HG02678 (cell line): ENCODE data around the gene ARL8B.
"Not testable (repeated sequence)": the region's sequence is repeated elsewhere in the genome, so short reads cannot be mapped to it uniquely, and the experiment has no call there.

Experiments
- ATAC-seq: cut with Tn5 transposase; IDR thresholded peaks from one replicate; pipeline ENCODE4 v1.9.1; 2021; ENCODE audit warnings: mild to moderate bottlenecking, moderate library complexity; ENCODE audit not compliant: unreplicated experiment

Gene ARL8B

GRCh38 chr3:5144316-5144994 lies 22.4 kb downstream of the ARL8B start:
- ATAC-seq = no peak

DNA sequence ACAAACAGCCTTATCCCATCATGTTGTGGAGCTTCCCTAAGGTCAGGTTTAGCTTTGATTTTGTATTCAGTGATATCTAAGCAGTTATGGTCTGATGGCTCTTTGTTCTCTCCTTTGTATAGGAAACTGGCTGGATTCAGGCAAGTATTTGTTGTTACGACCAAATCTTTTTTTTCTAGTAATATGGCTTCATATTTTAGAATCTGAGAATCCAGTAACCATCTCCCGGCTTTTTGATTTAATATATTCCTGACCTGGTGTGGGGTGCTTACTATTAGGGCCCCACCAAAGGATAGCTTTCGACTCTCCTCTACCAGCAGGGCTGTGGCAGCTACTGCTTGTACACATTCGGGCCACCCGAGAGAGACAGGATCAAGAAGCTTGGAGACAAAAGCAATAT lies 23.0 kb downstream of the ARL8B start:
- no peak for ATAC-seq

DNA sequence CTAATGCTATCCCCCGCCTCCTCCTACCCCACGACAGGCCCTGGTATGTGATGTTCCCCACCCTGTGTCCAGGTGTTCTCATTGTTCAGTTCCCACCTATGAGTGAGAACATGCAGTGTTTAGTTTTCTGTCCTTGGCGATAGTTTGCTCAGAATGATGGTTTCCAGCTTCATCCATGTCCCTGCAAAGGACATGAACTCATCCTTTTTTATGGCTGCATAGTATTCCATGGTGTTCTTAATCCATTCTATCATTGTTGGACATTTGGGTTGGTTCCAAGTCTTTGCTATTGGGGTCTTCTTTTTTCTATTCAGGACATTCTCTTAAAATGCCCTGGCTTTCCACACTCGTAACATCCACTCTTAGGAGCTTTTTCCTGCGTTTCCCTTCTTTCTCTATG lies 25.1 kb downstream of the ARL8B start:
- not testable (repeated sequence) for ATAC-seq

DNA sequence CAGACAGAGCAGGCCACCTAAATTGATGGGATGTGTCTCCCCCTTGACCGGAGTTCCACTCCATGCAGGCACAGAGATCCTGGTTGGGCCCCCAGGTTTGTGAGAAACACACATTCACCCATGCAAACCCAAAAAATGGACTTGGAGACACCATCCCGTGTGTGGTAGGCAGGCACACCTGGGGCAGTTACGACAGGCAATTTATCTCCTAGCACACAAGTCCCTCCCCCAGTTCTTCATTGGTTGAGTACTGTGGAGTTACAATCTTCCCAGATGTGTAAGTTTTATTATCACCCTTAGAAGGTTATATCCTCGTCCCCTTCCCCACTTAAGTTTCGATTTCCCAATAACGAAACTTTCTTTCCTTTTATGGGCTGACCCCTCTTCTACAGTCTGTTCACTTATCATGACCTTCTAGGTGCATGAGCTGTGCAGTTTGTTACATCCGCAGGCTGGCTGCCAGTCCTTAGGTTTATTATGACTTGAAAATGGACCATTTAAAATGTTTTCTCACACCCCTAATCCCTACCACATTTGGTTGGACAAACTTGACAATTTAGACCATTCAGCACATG lies 27.3 kb downstream of the ARL8B start:
- no peak for ATAC-seq

- no peak for ATAC-seq
These were observed 29.5 kb downstream of the ARL8B start for GRCh38 chr3:5151586-5151985.

- ATAC-seq = no peak
These were observed 31.0 kb downstream of the ARL8B start for GRCh38 chr3:5153074-5153473.

DNA sequence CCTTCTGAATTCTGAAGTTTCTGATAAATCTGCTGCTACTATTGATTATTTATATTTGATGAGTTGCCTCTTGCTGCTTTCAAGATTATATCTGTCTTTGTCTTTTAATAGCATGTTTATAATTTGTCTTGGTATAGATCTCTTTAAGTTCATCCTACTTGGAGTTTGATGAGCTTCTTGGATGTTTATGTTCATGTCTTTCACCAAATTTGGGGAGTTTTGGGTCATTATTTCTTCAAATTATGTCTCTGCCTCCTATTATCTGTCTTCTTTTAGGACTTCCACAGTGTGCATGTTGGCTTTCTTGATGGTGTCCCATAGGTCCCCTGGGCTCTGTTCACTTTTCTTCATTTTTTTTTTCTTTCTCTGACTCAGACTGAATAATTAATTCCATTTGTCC lies 33.1 kb downstream of the ARL8B start:
- no peak for ATAC-seq

DNA sequence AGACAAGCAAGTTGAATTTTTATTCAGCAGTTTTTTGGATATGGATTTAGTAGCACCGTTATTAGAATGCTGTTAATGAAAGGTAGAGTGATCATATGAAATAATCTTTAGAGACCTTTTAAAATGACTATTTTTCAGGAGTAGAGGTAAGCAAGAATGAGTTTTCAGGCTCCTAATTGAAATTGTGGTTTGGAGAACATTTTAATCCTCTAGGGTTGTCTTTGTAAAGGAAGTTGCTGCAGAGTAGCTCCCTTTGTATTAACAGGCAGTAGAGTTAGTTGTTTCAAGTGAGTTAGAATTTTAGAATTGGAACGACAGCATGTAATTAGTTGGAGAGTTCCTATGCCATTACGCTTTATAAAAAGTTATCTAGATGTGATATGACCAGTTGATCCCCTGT lies 38.2 kb downstream of the ARL8B start:
- ATAC-seq = no peak

DNA sequence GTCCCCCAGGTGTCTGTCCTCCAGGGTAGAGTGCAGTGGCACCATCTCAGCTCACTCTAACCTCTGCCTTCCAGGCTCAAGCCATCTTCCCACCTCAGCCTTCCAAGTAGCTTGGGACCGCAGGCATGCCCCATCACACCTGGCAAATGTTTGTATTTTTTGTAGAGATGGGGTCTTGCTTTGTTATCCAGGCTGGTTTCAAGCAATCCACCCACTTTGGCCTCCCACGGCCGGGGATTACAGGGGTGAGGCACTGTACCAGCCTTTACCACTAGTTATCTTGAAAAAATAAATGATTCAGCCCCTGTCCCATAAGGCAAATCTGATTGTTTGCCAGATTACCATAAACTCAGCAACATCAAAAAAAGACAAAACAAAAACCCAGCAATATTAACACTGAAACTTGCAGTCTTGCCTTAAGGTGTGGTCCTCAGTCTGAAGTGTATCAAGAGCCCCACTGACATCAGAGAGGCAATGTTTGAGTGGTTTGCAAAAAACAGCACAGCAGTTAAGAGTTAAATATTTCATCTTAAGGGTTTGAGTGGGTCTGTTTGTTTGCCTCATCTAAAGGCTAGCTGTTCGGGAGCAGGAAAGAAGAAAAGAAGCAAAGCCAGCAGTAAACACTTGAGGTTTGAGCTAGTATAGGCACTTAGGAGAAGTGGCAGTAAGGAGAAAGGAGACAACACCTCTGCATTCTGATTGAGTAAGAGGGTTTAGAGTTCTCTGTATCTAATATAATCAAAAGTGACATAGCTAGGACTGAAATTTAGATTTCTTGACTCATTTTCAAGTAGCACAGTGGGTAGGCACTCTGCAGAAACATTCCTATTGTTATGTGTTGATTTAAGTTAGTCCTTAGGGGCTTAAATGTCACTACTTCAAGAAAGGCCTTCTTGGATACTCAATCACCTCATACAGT lies 39.1 kb downstream of the ARL8B start:
- no peak for ATAC-seq

DNA sequence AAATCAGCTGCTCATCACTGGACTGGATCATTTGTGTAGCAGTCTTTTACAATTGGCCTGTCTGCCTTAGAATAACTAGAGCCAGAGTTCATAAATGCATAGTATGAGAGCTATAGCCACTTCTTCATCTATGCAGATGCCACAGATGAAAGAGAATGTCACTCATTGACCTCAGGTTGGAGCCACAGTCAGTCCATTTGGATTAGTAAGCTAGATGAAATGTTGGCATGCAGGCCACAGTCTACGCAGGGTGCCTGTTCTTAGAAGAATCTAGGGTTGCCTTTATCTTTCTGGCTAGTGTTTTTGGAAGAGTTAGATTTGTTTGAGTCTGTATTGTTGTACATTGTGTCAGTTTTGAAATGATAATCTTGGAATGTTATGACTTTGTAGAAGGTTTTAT lies 40.0 kb downstream of the ARL8B start:
- no peak for ATAC-seq

DNA sequence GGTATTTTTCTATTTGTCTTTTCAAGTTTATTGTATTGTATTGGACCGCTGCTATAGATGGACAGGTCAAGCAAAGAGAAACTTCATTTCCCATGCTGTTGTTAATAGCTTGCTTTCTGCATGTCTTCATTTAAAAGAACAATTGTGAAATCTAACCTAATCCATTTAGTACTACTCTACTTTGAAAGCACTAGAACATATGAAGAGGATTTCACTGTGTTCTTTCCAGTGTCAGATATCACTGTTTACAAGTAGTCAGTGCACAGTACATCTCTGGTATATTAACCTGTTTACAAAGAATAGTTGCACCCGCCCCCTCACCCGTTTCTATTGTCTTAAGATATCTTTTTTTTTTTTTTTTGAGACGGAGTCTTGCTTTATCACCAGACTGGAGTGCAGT lies 43.6 kb downstream of the ARL8B start:
- no peak for ATAC-seq

GRCh38 chr3:5166846-5167245 lies 44.8 kb downstream of the ARL8B start:
- ATAC-seq = no peak

DNA sequence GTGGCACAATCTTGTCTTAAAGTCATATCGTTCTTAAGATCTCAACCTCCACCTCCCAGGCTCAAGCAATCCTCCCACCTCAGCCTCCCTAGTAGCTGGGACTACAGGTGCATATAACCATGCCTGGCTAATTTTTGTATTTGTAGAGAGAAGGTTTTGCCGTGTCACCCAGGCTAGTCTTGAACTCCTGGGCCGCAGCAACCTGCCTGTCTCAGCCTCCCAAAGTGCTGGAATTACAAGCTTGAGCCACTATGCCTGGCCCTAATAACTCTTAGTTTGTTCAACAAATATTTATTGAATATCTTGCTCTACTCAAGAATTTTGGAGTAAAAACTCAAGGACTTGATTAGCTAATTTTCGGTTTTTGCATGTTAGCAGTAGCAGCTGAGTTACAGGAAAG lies 46.0 kb downstream of the ARL8B start:
- ATAC-seq = no peak

DNA sequence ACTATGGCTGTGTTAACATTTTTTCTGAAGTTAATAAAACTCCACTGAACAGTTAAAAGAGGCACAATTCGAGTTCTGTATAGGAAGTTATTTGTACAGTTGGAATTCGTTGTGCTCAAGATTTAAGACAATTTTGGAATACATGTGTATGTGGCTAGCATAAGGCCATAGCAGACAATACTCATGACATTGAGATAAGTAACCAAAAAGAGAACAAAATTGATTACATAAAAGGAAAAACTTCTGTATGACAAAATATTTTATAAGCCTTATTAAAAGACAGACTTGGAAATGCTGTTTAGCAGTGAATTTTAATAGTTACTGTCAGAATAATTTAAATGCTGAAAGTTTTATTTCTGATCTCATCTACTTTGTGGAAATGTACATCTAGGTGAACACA lies 47.7 kb downstream of the ARL8B start:
- no peak for ATAC-seq

DNA sequence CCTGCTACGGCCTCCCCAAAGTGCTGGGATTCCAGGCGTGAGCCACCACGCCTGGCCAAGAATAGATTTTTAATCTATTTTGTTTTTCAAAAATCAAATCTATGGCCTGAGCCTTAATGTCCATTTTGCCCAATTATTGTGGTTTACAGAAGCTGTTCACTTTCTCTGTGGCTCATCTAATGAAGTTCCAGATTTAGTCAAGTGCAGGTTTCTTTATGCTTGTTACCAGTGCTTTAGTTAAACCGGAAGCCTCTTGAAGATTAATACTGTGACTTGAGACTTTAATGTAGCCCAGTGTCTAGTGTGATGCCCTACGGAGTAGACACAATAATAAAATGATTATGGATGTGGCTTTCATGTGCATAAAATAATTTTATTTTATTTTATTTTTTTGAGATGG lies 48.9 kb downstream of the ARL8B start:
- no peak for ATAC-seq

- ATAC-seq = no peak
These were observed 49.9 kb downstream of the ARL8B start for GRCh38 chr3:5172018-5172417.

DNA sequence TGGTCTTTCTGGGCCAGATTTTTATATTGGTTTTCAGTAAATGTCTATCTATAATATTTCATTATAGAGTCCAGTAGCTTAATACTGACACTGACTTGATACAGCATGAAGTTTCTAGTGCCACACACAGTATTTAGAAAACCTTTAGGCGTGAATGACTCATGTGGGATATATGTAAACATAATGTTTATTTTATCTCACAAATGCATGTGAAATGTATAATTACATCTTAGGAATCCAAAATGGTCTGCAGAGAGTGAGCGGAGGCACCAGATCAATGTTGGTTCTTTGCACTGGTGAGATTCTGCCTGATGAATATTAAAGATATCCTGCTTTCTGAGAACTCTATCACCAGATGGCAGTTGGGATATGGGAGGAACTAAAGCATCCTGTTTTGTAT lies 56.9 kb downstream of the ARL8B start:
- ATAC-seq = not testable (repeated sequence)

- ATAC-seq = peak; percentile 82
These were observed 59.5 kb downstream of the ARL8B start for GRCh38 chr3:5181469-5182141.

- ATAC-seq = not testable (repeated sequence)
These were observed 61.6 kb downstream of the ARL8B start for GRCh38 chr3:5183714-5184113.

- ATAC-seq = no peak
These were observed 62.4 kb downstream of the ARL8B start for GRCh38 chr3:5184499-5184898.

DNA sequence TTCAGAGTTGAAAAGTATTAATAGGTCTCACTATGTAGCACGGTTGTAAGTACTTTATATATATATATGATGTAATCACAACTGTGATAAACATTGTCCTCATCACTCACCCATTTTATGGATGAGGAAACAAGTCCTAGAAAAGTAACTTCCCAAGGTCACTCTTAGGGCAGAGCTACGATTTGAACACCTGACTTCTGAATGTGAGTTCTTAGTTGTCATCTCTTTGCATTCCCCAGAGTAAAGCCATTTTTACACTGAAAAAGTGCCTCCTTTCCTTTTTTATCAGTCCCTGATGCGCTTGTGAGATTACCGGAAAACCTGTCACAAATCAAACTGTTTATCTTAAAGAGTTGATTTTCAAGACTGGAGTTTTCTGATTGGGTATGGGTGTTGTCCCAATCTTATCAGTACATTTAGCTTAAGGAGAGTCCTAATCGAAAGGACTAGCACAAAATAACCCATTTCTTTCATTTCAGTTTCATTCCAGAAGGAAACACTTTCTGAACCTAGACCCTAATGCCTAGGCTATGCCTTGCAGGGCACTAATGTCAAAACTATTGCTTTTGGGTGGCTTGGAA lies 63.1 kb downstream of the ARL8B start:
- no peak for ATAC-seq
